Measurements from ENCODE around the gene PLEKHA8.

The PLEKHA8 gene

GRCh38 chr7:30040938-30041337 lies 12.7 kb downstream of the PLEKHA8 start:
- no peak for TF ChIP-seq CTCF (IDR thresholded peaks at IDR 0.05; ENCODE audit: borderline replicate concordance, insufficient read depth, low read depth, low read length)
- no peak overlapping the region for H3K4me3 ChIP-seq (ENCODE audit: low read depth, low read length)

- no peak for TF ChIP-seq CTCF (IDR thresholded peaks at IDR 0.05; ENCODE audit: borderline replicate concordance, insufficient read depth, low read depth, low read length)
Measured at GRCh38 chr7:30041526-30042269, 13.5 kb downstream of the PLEKHA8 start.

GRCh38 chr7:30046127-30046770 lies 18.0 kb downstream of the PLEKHA8 start:
- TF ChIP-seq CTCF (IDR thresholded peaks at IDR 0.05; ENCODE audit: borderline replicate concordance, insufficient read depth, low read depth, low read length): no peak

More at GRCh38 chr7:30041526-30042269, 13.5 kb downstream of the PLEKHA8 start:
- no peak overlapping the region for H3K4me3 ChIP-seq (ENCODE audit: low read depth, low read length)

GRCh38 chr7:30047124-30047523 lies 18.9 kb downstream of the PLEKHA8 start:
- TF ChIP-seq CTCF (IDR thresholded peaks at IDR 0.05; ENCODE audit: borderline replicate concordance, insufficient read depth, low read depth, low read length): no peak
- H3K4me3 ChIP-seq (ENCODE audit: low read depth, low read length): no peak overlapping the region

More at GRCh38 chr7:30046127-30046770, 18.0 kb downstream of the PLEKHA8 start:
- no peak overlapping the region for H3K4me3 ChIP-seq (ENCODE audit: low read depth, low read length)

DNA sequence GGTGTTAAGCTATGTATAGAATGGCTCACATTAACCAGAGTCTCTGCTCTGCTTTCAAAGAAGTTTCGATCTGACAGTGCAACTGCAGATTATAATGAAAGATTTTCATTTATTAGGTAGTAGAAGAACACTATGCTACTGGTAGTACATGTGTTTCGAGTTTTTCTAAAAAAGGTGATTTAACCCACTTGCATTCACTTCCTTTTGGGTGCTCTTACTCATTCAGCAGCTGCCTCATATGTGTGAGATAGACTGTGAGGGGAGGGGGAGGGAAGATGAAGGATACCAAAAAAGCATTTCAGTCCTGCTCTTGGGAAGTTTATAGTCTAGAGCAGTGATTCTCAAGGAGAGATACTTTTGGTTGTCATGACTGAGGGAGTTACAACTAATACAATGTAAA lies 20.4 kb downstream of the PLEKHA8 start:
- TF ChIP-seq CTCF (IDR thresholded peaks at IDR 0.05; ENCODE audit: borderline replicate concordance, insufficient read depth, low read depth, low read length): no peak

DNA sequence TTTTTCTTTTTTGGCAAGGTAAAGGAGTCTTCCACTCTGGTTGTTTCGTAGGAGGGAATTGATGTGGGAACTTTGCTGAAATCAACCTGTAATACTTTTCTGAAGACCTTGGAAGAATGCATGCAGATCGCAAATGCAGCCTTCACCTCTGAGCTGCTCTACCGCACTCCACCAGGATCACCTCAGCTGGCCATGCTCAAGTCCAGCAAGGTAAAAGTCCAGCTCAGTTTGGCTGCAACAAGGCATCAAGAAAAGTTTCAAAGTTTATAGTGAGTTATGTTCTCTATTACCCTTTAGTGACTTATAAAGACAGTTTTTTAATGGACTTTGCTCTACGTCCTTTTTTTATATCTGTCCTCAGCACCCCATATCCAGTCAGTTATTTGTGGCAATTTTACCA lies 21.0 kb downstream of the PLEKHA8 start:
- TF ChIP-seq CTCF (IDR thresholded peaks at IDR 0.05; ENCODE audit: borderline replicate concordance, insufficient read depth, low read depth, low read length): no peak
- no peak overlapping the region for H3K4me3 ChIP-seq (ENCODE audit: low read depth, low read length)

More for the DNA sequence above, 20.4 kb downstream of the PLEKHA8 start:
- H3K4me3 ChIP-seq (ENCODE audit: low read depth, low read length): no peak overlapping the region

GRCh38 chr7:30053068-30053467 lies 24.9 kb downstream of the PLEKHA8 start:
- no peak overlapping the region for H3K4me3 ChIP-seq (ENCODE audit: low read depth, low read length)
- no peak for TF ChIP-seq CTCF (IDR thresholded peaks at IDR 0.05; ENCODE audit: borderline replicate concordance, insufficient read depth, low read depth, low read length)
